Loucy (cell line): Measurements from ENCODE around the gene GRK2.

Experiments used
- H2AFZ ChIP-seq: fragments of 200-600 bp; sonication (generic); 2 replicates; pipeline ENCODE4 v1.6.0; 2016; ENCODE audit warnings: antibody characterized with exemption, mild to moderate bottlenecking, low read length, moderate library complexity
- H3F3A ChIP-seq: fragments of 200-600 bp; 2 replicates; pipeline ENCODE4 v1.6.0; 2016; ENCODE audit warnings: antibody characterized with exemption, low read depth, mild to moderate bottlenecking
- H3K27me3 ChIP-seq: fragments of 200-600 bp; sonication (generic); 2 replicates; pipeline ENCODE4 v1.6.1; 2014; ENCODE audit warnings: low read length, mild to moderate bottlenecking; ENCODE audit not compliant: insufficient read depth, poor library complexity, severe bottlenecking
- H3K36me3 ChIP-seq: fragments of 200-600 bp; sonication (generic); 2 replicates; pipeline ENCODE4 v1.6.1; 2016; ENCODE audit warnings: low read length; ENCODE audit not compliant: insufficient read depth
- H3K4me1 ChIP-seq: fragments of 200-600 bp; sonication (generic); 2 replicates; pipeline ENCODE4 v1.5.1; 2014; ENCODE audit warnings: low read length, mild to moderate bottlenecking; ENCODE audit not compliant: insufficient read depth, poor library complexity, severe bottlenecking
- H3K4me2 ChIP-seq: fragments of 200-600 bp; sonication (generic); 2 replicates; pipeline ENCODE4 v1.6.0; 2014; ENCODE audit warnings: antibody characterized with exemption, low read length, low read depth, mild to moderate bottlenecking; ENCODE audit not compliant: poor library complexity, severe bottlenecking
- H3K4me3 ChIP-seq: fragments of 200-600 bp; sonication (generic); 2 replicates; pipeline ENCODE4 v1.5.1; 2014; ENCODE audit warnings: low read length, mild to moderate bottlenecking, mixed read lengths; ENCODE audit not compliant: poor library complexity, severe bottlenecking
- H3K79me2 ChIP-seq: fragments of 200-600 bp; sonication (generic); 2 replicates; pipeline ENCODE4 v1.6.1; 2014; ENCODE audit warnings: low read length; ENCODE audit not compliant: insufficient read depth
- H3K9ac ChIP-seq: fragments of 200-600 bp; sonication (generic); 2 replicates; pipeline ENCODE4 v1.6.0; 2014; ENCODE audit warnings: mild to moderate bottlenecking, low read depth, low read length, moderate library complexity; ENCODE audit not compliant: poor library complexity, severe bottlenecking
- H3K9me2 ChIP-seq: fragments of 200-600 bp; sonication (generic); replicated peaks from 2 replicates; pipeline ENCODE4 v1.6.1; 2016; ENCODE audit warnings: low read depth, low read length, mixed read lengths
- H3K9me3 ChIP-seq: fragments of 200-600 bp; sonication (generic); 2 replicates; pipeline ENCODE4 v1.6.1; 2014; ENCODE audit warnings: mild to moderate bottlenecking, antibody characterized with exemption, low read length, low read depth; ENCODE audit not compliant: insufficient read depth
- H4K20me1 ChIP-seq: fragments of 200-600 bp; sonication (generic); 2 replicates; pipeline ENCODE4 v1.6.0; 2014; ENCODE audit warnings: antibody characterized with exemption, low read length, mild to moderate bottlenecking; ENCODE audit not compliant: insufficient read depth, poor library complexity, severe bottlenecking
- CTCF ChIP-seq: fragments of 200-600 bp; sonication (generic); conservative IDR thresholded peaks from 2 replicates; pipeline ENCODE4 v1.5.1; 2014; ENCODE audit warnings: mild to moderate bottlenecking, antibody characterized with exemption, low read length
- EZH2phosphoT487 ChIP-seq: fragments of 200-600 bp; IDR thresholded peaks from 2 replicates; pipeline ENCODE4 v1.6.1; 2018; ENCODE audit warnings: antibody characterized with exemption, mild to moderate bottlenecking, moderate library complexity, borderline replicate concordance

GRK2 gene

GRCh38 chr11:67269401-67270255 lies 3.4 kb downstream of the GRK2 start:
- peak overlapping the region; percentile 94 for H3K9ac ChIP-seq
- no peaks in the 10 kb centered on the region for H3K27me3 ChIP-seq
- H3K9me3 ChIP-seq, result no peaks in the 10 kb centered on the region
- peaks cover 57% of the 10 kb centered on the region for H4K20me1 ChIP-seq
- H3K4me2 ChIP-seq, result peak overlapping the region; percentile 97
- H3F3A ChIP-seq, result peaks cover 13% of the 10 kb centered on the region
- no peaks in the 10 kb centered on the region for H3K9me2 ChIP-seq
- no peak for TF ChIP-seq CTCF
- TF ChIP-seq EZH2phosphoT487, result no peak
- H2AFZ ChIP-seq, result no peak overlapping the region
- H3K36me3 ChIP-seq, result no peaks in the 10 kb centered on the region; the same call in 1 of the 2 replicates
- peak overlapping the region; percentile 90 for H3K4me3 ChIP-seq
- H3K4me1 ChIP-seq, result peaks cover 53% of the 10 kb centered on the region
- H3K79me2 ChIP-seq, result peaks cover 81% of the 10 kb centered on the region

- Histone ChIP-seq H3K4me1 (peaks cover 62% of the 10 kb centered on the region), H3K79me2 (peaks cover 90% of the 10 kb centered on the region), H3F3A (peaks cover 13% of the 10 kb centered on the region), H3K9ac (peak overlapping the region; percentile 94), H2AFZ (no peak overlapping the region), H3K36me3 (peaks cover 2% of the 10 kb centered on the region; the same call in 1 of the 2 replicates), H4K20me1 (peaks cover 61% of the 10 kb centered on the region), H3K9me2 (no peaks in the 10 kb centered on the region), H3K9me3 (no peaks in the 10 kb centered on the region), H3K4me3 (peak overlapping the region; percentile 90), H3K4me2 (peak overlapping the region; percentile 97), H3K27me3 (no peaks in the 10 kb centered on the region)
- TF ChIP-seq CTCF (no peak), EZH2phosphoT487 (no peak)
Observed at GRCh38 chr11:67270256-67271204, 4.3 kb downstream of the GRK2 start.

GRCh38 chr11:67271205-67271540 lies 4.9 kb downstream of the GRK2 start:
- Histone ChIP-seq H3K4me1 (peaks cover 69% of the 10 kb centered on the region), H3K79me2 (peaks cover 97% of the 10 kb centered on the region), H3F3A (peaks cover 13% of the 10 kb centered on the region), H3K9me3 (no peaks in the 10 kb centered on the region), H3K4me3 (peak overlapping the region; percentile 90), H3K9ac (peak overlapping the region; percentile 94), H3K36me3 (peaks cover 5% of the 10 kb centered on the region; the same call in 1 of the 2 replicates), H2AFZ (no peak overlapping the region), H3K9me2 (no peaks in the 10 kb centered on the region), H3K4me2 (peak overlapping the region; percentile 97), H3K27me3 (no peaks in the 10 kb centered on the region), H4K20me1 (peaks cover 65% of the 10 kb centered on the region)
- TF ChIP-seq CTCF (no peak), EZH2phosphoT487 (no peak)
